Neural cell (in vitro differentiated cells): Measurements from ENCODE around the gene FBXO21. TPM values are rescaled to one million over a fixed set of nuclear protein-coding genes. Genes with fewer than 3 reads are reported as not detected.

ENCODE experiments used
- H2AFZ ChIP-seq: fragments of 200-600, 300-800 bp; sonication (generic), shearing (Covaris generic); 2 replicates; pipeline ENCODE4 v1.6.0; 2014; ENCODE audit warnings: low read depth, mild to moderate bottlenecking, antibody characterized with exemption, low read length, moderate library complexity
- H3F3A ChIP-seq: fragments of 200-600 bp; shearing (Covaris generic); 2 replicates; pipeline ENCODE4 v1.6.1; 2016; ENCODE audit warnings: mild to moderate bottlenecking, moderate library complexity, mixed read lengths, antibody characterized with exemption, low read length; ENCODE audit not compliant: insufficient read depth, poor library complexity, severe bottlenecking
- H3K27ac ChIP-seq: fragments of 200-600, 300-800 bp; sonication (generic), shearing (Covaris generic); 2 replicates; pipeline ENCODE4 v1.5.1; 2014; ENCODE audit warnings: mild to moderate bottlenecking, low read length, moderate library complexity
- H3K27me3 ChIP-seq: fragments of 300-800, 200-600 bp; sonication (generic), shearing (Covaris generic); 2 replicates; pipeline ENCODE4 v1.6.0; 2014; ENCODE audit warnings: mild to moderate bottlenecking, low read depth, low read length, moderate library complexity; ENCODE audit not compliant: insufficient read depth
- H3K36me3 ChIP-seq: fragments of 300-800, 200-600 bp; sonication (generic), shearing (Covaris generic); 2 replicates; pipeline ENCODE4 v1.5.1; 2014; ENCODE audit warnings: mild to moderate bottlenecking, antibody characterized with exemption, low read length, moderate library complexity; ENCODE audit not compliant: insufficient read depth
- H3K4me2 ChIP-seq: fragments of 300-800, 200-600 bp; sonication (generic), shearing (Covaris generic); 2 replicates; pipeline ENCODE4 v1.6.0; 2014; ENCODE audit warnings: mild to moderate bottlenecking, low read length
- H3K4me3 ChIP-seq: fragments of 300-800, 200-600 bp; sonication (generic), shearing (Covaris generic); 2 replicates; pipeline ENCODE4 v1.5.1; 2014; ENCODE audit warnings: mild to moderate bottlenecking, low read length, moderate library complexity
- H3K79me2 ChIP-seq: fragments of 200-600 bp; shearing (Covaris generic); replicated peaks from 2 replicates; pipeline ENCODE4 v1.6.0; 2014; ENCODE audit warnings: mild to moderate bottlenecking, low read length, moderate library complexity; ENCODE audit not compliant: insufficient read depth
- H3K9ac ChIP-seq: fragments of 300-800, 200-600 bp; sonication (generic), shearing (Covaris generic); 2 replicates; pipeline ENCODE4 v1.6.1; 2016; ENCODE audit warnings: mild to moderate bottlenecking, low read length, mixed read lengths
- H3K9me2 ChIP-seq: fragments of 200-600 bp; shearing (Covaris generic); 2 replicates; pipeline ENCODE4 v1.6.1; 2016; ENCODE audit warnings: mild to moderate bottlenecking, low read length, mixed read lengths; ENCODE audit not compliant: insufficient read depth
- H3K9me3 ChIP-seq: fragments of 200-600, 300-800 bp; sonication (generic), shearing (Covaris generic); 2 replicates; pipeline ENCODE4 v1.6.1; 2016; ENCODE audit warnings: mild to moderate bottlenecking, mixed run types, low read length, moderate library complexity, mixed read lengths
- H4K20me1 ChIP-seq: fragments of 200-600 bp; shearing (Covaris generic); 2 replicates; pipeline ENCODE4 v1.6.1; 2016; ENCODE audit warnings: mild to moderate bottlenecking, mixed run types; ENCODE audit not compliant: insufficient read depth
- CTCF ChIP-seq: fragments of 450-650 bp; IDR thresholded peaks from 2 replicates; pipeline ENCODE4 v1.5.1; 2014; ENCODE audit warnings: antibody characterized with exemption, mild to moderate bottlenecking, moderate library complexity; ENCODE audit not compliant: poor library complexity, severe bottlenecking
- EZH2 ChIP-seq: fragments of 200-600, 300-800 bp; shearing (Covaris generic), sonication (generic); IDR thresholded peaks from 2 replicates; pipeline ENCODE4 v1.6.1; 2014; ENCODE audit warnings: antibody characterized with exemption, low read length, borderline replicate concordance, mild to moderate bottlenecking; ENCODE audit not compliant: insufficient read depth, poor library complexity, severe bottlenecking
- MXI1 ChIP-seq: fragments of 450-650 bp; conservative IDR thresholded peaks from 2 replicates; pipeline ENCODE4 v1.6.1; 2014; ENCODE audit warnings: antibody characterized with exemption, mild to moderate bottlenecking; ENCODE audit not compliant: poor library complexity, severe bottlenecking
- POLR2AphosphoS5 ChIP-seq: IDR thresholded peaks from 2 replicates; pipeline ENCODE4 v1.6.1; 2012
- RAD21 ChIP-seq: fragments of 450-650 bp; conservative IDR thresholded peaks from 2 replicates; pipeline ENCODE4 v1.6.1; 2014; ENCODE audit warnings: antibody characterized with exemption, mild to moderate bottlenecking, moderate library complexity
- REST ChIP-seq: IDR thresholded peaks from 2 replicates; pipeline ENCODE4 v1.6.1; 2012; ENCODE audit warnings: borderline replicate concordance
- TAF1 ChIP-seq: IDR thresholded peaks from 2 replicates; pipeline ENCODE4 v1.6.1; 2012; ENCODE audit warnings: low read depth
- polyA plus RNA-seq: library from polyadenylated mRNA; depleted of rRNA; stranded (reverse); fragments of >200 nt; gene quantifications from 2 replicates; pipeline ENCODE4 v1.2.3, GENCODE V29; 2014

The FBXO21 gene
- polyA plus RNA-seq, 1 donor from 2014 or later = 127 TPM

- Histone ChIP-seq H3K4me3 (no peak overlapping the region), H3K79me2 (no peaks in the 10 kb centered on the region), H3K9ac (no peak overlapping the region), H3K36me3 (no peaks in the 10 kb centered on the region), H3K27me3 (peaks cover 14% of the 10 kb centered on the region), H2AFZ (no peak overlapping the region), H3K9me3 (no peaks in the 10 kb centered on the region), H3K27ac (no peak overlapping the region), H3K4me2 (no peak overlapping the region), H3K9me2 (no peaks in the 10 kb centered on the region), H3F3A (no peaks in the 10 kb centered on the region), H4K20me1 (no peaks in the 10 kb centered on the region)
- TF ChIP-seq CTCF (no peak), MXI1 (no peak), RAD21 (no peak), REST (no peak), TAF1 (no peak)
Observed at GRCh38 chr12:117102800-117103181, 87.5 kb downstream of the FBXO21 start.

- Histone ChIP-seq H4K20me1 (no peaks in the 10 kb centered on the region), H3K4me2 (no peak overlapping the region), H3K9me2 (no peaks in the 10 kb centered on the region), H3K4me3 (no peak overlapping the region), H3K27me3 (peaks cover 20% of the 10 kb centered on the region), H3K79me2 (no peaks in the 10 kb centered on the region), H2AFZ (no peak overlapping the region), H3K27ac (no peak overlapping the region), H3K36me3 (no peaks in the 10 kb centered on the region), H3K9ac (no peak overlapping the region), H3K9me3 (no peaks in the 10 kb centered on the region), H3F3A (no peaks in the 10 kb centered on the region)
- no peak for TF ChIP-seq EZH2
- no peak for TF ChIP-seq REST
- no peak for TF ChIP-seq POLR2AphosphoS5
- no peak for TF ChIP-seq TAF1
- no peak for TF ChIP-seq CTCF
Observed at GRCh38 chr12:117101953-117102799, 88.1 kb downstream of the FBXO21 start.
